ENCODE measurements around the gene ARHGEF4. TPM values are rescaled to one million over a fixed set of nuclear protein-coding genes. Genes with fewer than 3 reads are reported as not detected.

ARHGEF4 gene
- total RNA-seq, 2 experiments from 2014 or later = 4.2 to 4.3 TPM

GRCh38 chr2:130832296-130832940, 4.3 kb upstream of the ARHGEF4 start:
- Mint-ChIP-seq H3K36me3 (ENCODE audit: low read depth) (no peaks in the 10 kb centered on the region), H3K27ac (no peak overlapping the region), H3K4me1 (ENCODE audit: low read depth) (no peaks in the 10 kb centered on the region), H3K27me3 (peaks cover 15% of the 10 kb centered on the region), H3K4me3 (no peak overlapping the region), H3K9me3 (no peaks in the 10 kb centered on the region)
- ATAC-seq (no peak), DNase-seq (no peak)
- CTCF ChIA-PET = no interaction called here
- intact Hi-C loops (cut with micrococcal nuclease) = no loop called here
- no peak for TF ChIP-seq CTCF (IDR thresholded peaks at IDR 0.05)
- POLR2A ChIA-PET = no interaction called here

DNA sequence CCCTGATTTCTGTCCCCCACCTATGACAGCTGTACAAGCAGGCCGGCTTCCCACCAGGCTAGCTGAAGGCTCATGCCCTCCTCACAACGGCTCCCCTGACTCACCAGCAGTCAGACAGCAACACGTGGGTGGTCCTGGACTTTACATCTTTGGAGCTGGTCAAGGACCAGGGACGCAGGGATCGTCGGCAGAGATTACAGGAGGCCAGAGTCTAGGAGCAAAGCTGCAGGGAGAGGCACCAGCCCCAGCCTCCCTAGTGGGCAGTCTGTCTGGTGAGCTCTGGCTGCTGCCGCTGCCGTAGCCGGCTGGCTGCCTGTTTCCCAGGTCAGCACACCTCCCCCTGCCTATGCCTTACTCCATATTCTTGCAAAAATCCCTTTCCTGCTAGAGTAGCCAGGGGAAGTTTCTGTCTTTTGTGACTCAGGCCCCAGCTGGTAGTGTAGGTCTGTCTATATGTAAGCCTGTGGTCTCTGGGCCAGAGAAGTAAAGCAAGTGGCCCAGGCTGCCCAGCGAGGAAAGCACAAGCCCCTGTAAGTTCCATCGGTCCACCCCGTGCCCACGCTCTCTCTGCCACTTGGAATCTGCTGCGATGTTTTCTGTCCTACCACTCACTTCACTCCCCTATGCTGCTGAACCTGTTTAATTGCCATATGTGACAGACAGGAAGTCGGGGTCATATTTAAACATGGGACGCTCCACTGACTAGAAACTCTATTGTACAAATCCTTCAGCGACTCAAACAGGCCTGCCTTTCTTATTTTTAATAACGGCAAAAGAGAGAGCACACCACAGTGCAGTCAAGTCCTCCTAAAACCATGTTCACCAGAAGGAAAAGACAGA, 2.4 kb upstream of the ARHGEF4 start:
- no peak for DNase-seq
- H3K4me1 Mint-ChIP-seq (ENCODE audit: low read depth) = no peaks in the 10 kb centered on the region
- CTCF ChIA-PET = interaction anchor here (0.9 to 1.3 kb wide), 2 partner anchors 36 to 37 kb away, joined by 3 read pairs; no protein-coding TSS in a partner anchor

GRCh38 chr2:130834931-130835765, 1.6 kb upstream of the ARHGEF4 start:
- DNase-seq (no peak), ATAC-seq (no peak)
- H3K27me3 Mint-ChIP-seq = peaks cover 35% of the 10 kb centered on the region
- ChIA-PET POLR2A (no interaction called here), CTCF (interaction anchor here (0.9 kb wide), 1 partner anchor 38 kb away, joined by 3 read pairs; no protein-coding TSS in a partner anchor)
- no peaks in the 10 kb centered on the region for H3K4me1 Mint-ChIP-seq (ENCODE audit: low read depth)
- H3K4me3 Mint-ChIP-seq = no peak overlapping the region
- intact Hi-C loops (cut with micrococcal nuclease) = no loop called here
- no peaks in the 10 kb centered on the region for H3K9me3 Mint-ChIP-seq
- no peak overlapping the region for H3K27ac Mint-ChIP-seq
- H3K36me3 Mint-ChIP-seq (ENCODE audit: low read depth) = no peaks in the 10 kb centered on the region
- TF ChIP-seq CTCF (IDR thresholded peaks at IDR 0.05) = no peak

More for the DNA sequence above, 2.4 kb upstream of the ARHGEF4 start:
- H3K4me3 Mint-ChIP-seq = no peak overlapping the region
- POLR2A ChIA-PET = no interaction called here
- TF ChIP-seq CTCF (IDR thresholded peaks at IDR 0.05) = no peak
- H3K27me3 Mint-ChIP-seq = peaks cover 30% of the 10 kb centered on the region
- H3K36me3 Mint-ChIP-seq (ENCODE audit: low read depth) = no peaks in the 10 kb centered on the region
- no peak overlapping the region for H3K27ac Mint-ChIP-seq
- ATAC-seq = no peak
- no peaks in the 10 kb centered on the region for H3K9me3 Mint-ChIP-seq
- intact Hi-C loops (cut with micrococcal nuclease) = no loop called here

DNA sequence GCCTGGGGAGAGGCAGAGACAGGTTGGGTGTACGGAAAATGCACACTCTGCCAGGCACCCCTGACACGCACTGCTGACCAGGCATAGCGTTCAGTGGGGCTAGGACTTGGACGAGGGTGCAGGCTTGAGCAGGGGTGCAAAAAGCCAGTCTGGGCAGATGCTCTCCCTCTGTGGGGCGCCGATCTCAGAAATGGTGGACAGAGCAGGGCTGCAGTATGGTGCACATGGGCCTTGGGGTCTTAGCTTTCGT, 1.0 kb upstream of the ARHGEF4 start:
- Mint-ChIP-seq H3K36me3 (ENCODE audit: low read depth) (no peaks in the 10 kb centered on the region), H3K4me3 (no peak overlapping the region), H3K9me3 (no peaks in the 10 kb centered on the region), H3K27me3 (peaks cover 38% of the 10 kb centered on the region), H3K27ac (no peak overlapping the region), H3K4me1 (ENCODE audit: low read depth) (no peaks in the 10 kb centered on the region)
- intact Hi-C loops (cut with micrococcal nuclease) = no loop called here
- ChIA-PET POLR2A (no interaction called here), CTCF (interaction anchor here (0.9 to 1.3 kb wide), 2 partner anchors 38 kb away, joined by 3 to 4 read pairs; no protein-coding TSS in a partner anchor)
- no peak for ATAC-seq
- no peak for DNase-seq
- no peak for TF ChIP-seq CTCF (IDR thresholded peaks at IDR 0.05)

Data from activated CD8-positive, alpha-beta T cell treated with anti-CD3 and anti-CD28 coated beads for 36 hours (primary cell).